ENCODE measurements around the gene ADARB1. TPM values are rescaled to one million over a fixed set of nuclear protein-coding genes. Genes with fewer than 3 reads are reported as not detected.

The ADARB1 gene
- total and polyA plus RNA-seq, 2 experiments from 2014 or later: 4.8 to 14.8 TPM

GRCh38 chr21:45052960-45053359 lies 21.4 kb upstream of the ADARB1 start:
- no peaks in the 10 kb centered on the region for H3K36me3 Mint-ChIP-seq (ENCODE audit: low read depth)
- Histone ChIP-seq H4K20me1 (replicated peaks; ENCODE audit: insufficient read depth) (no peaks in the 10 kb centered on the region), H3K4me3 (no peak overlapping the region), H3K79me2 (replicated peaks; ENCODE audit: insufficient read depth) (no peaks in the 10 kb centered on the region), H2AFZ (no peak overlapping the region), H3K36me3 (ENCODE audit: insufficient read depth) (no peaks in the 10 kb centered on the region), H3K4me2 (no peak overlapping the region), H3K4me1 (ENCODE audit: insufficient read depth) (peaks cover 22% of the 10 kb centered on the region), H3K27ac (ENCODE audit: low read depth) (no peak overlapping the region), H3F3A (replicated peaks; ENCODE audit: low read depth) (no peaks in the 10 kb centered on the region), H3K9me2 (ENCODE audit: insufficient read depth) (no peaks in the 10 kb centered on the region), H3K27me3 (ENCODE audit: insufficient read depth) (no peaks in the 10 kb centered on the region)
- TF ChIP-seq ZNF462 (CRISPR knock-in tag; IDR thresholded peaks at IDR 0.05) (no peak), NANOG (IDR thresholded peaks at IDR 0.05; ENCODE audit: borderline replicate concordance) (no peak), JUNB (IDR thresholded peaks at IDR 0.05; ENCODE audit: unreplicated experiment) (no peak), POLR2AphosphoS5 (IDR thresholded peaks at IDR 0.05; ENCODE audit: low read depth) (no peak), CREB1 (CRISPR knock-in tag; IDR thresholded peaks at IDR 0.05; ENCODE audit: low read depth) (no peak), ETS1 (IDR thresholded peaks at IDR 0.05) (no peak), CTCF (conservative IDR thresholded peaks at IDR 0.05; ENCODE audit: low read depth in 2 of 2) (no peak), ZNF114 (CRISPR knock-in tag; IDR thresholded peaks at IDR 0.05) (no peak), EZH2 (IDR thresholded peaks at IDR 0.05; ENCODE audit: low read depth, unreplicated experiment) (no peak), STAT1 (IDR thresholded peaks at IDR 0.05; ENCODE audit: unreplicated experiment) (no peak), EZH2phosphoT487 (IDR thresholded peaks at IDR 0.05; ENCODE audit: unreplicated experiment) (no peak)
- TF ChIP-seq, protein P1, sequence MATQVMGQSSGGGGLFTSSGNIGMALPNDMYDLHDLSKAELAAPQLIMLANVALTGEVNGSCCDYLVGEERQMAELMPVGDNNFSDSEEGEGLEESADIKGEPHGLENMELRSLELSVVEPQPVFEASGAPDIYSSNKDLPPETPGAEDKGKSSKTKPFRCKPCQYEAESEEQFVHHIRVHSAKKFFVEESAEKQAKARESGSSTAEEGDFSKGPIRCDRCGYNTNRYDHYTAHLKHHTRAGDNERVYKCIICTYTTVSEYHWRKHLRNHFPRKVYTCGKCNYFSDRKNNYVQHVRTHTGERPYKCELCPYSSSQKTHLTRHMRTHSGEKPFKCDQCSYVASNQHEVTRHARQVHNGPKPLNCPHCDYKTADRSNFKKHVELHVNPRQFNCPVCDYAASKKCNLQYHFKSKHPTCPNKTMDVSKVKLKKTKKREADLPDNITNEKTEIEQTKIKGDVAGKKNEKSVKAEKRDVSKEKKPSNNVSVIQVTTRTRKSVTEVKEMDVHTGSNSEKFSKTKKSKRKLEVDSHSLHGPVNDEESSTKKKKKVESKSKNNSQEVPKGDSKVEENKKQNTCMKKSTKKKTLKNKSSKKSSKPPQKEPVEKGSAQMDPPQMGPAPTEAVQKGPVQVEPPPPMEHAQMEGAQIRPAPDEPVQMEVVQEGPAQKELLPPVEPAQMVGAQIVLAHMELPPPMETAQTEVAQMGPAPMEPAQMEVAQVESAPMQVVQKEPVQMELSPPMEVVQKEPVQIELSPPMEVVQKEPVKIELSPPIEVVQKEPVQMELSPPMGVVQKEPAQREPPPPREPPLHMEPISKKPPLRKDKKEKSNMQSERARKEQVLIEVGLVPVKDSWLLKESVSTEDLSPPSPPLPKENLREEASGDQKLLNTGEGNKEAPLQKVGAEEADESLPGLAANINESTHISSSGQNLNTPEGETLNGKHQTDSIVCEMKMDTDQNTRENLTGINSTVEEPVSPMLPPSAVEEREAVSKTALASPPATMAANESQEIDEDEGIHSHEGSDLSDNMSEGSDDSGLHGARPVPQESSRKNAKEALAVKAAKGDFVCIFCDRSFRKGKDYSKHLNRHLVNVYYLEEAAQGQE (IDR thresholded peaks at IDR 0.05; ENCODE audit: unreplicated experiment): no peak
- DNase-seq (ENCODE audit: low spot score) (no peak), ATAC-seq (no peak)
- peaks cover 1% of the 10 kb centered on the region; the same call in 1 of the 3 replicates for H3K9me3 Mint-ChIP-seq
- H3K4me1 Mint-ChIP-seq: peaks cover 40% of the 10 kb centered on the region
- no peak overlapping the region for H3K4me3 Mint-ChIP-seq
- H3K27me3 Mint-ChIP-seq (ENCODE audit: insufficient read depth, low read depth, poor library complexity): peaks cover 8% of the 10 kb centered on the region
- no peak overlapping the region for H3K27ac Mint-ChIP-seq
